GM10248 (cell line): ENCODE data around the gene NOXA1.

ENCODE experiments used
- CTCF ChIA-PET: fragments of 300-600 bp; sonication (Branson Sonifier 250); formaldehyde crosslinking; extraction: SDS; loops from one replicate; lab custom pipeline; 2021; ENCODE audit warnings: antibody characterized with exemption; lab: Yijun Ruan, JAX
- POLR2A ChIA-PET: fragments of 350-650 bp; sonication (Branson Sonifier 250); formaldehyde crosslinking; extraction: SDS; loops from one replicate; lab custom pipeline; 2020; ENCODE audit warnings: antibody characterized with exemption; lab: Yijun Ruan, JAX
- DNase-seq: peaks from one replicate; pipeline ENCODE4 v3.0.0; 2012; ENCODE audit errors: extremely low spot score
- CTCF ChIP-seq: IDR thresholded peaks from 2 replicates; pipeline ENCODE4 v1.5.1; 2012; ENCODE audit warnings: mild to moderate bottlenecking, low read depth; ENCODE audit errors: extremely low read depth, missing control alignments, control extremely low read depth

Gene NOXA1

GRCh38 chr9:137480686-137481683 is 57.8 kb downstream of the NOXA1 start:
- TF ChIP-seq CTCF, result no peak
- POLR2A ChIA-PET, result no interaction called here
- no peak for DNase-seq
- CTCF ChIA-PET, result interaction anchor here (0.8 to 1.2 kb wide), 2 partner anchors 11 to 33 kb away, joined by 3 to 4 read pairs; no protein-coding TSS in a partner anchor

GRCh38 chr9:137482094-137482781 is 59.0 kb downstream of the NOXA1 start:
- no peak for DNase-seq
- TF ChIP-seq CTCF, result no peak
- POLR2A ChIA-PET, result no interaction called here
- CTCF ChIA-PET, result interaction anchor here (0.8 to 1.2 kb wide), 2 partner anchors 13 to 35 kb away, joined by 3 to 4 read pairs; no protein-coding TSS in a partner anchor
